SKM-1 (cell line): ENCODE data around the gene DIS3.
"Not testable (repeated sequence)": the region's sequence is repeated elsewhere in the genome, so short reads cannot be mapped to it uniquely, and the experiment has no call there.

Source experiments
- DNase-seq: peaks from one replicate; lab custom pipeline; 2025; ENCODE audit not compliant: unreplicated experiment; lab: John Stamatoyannopoulos, UW

DIS3 gene

DNA sequence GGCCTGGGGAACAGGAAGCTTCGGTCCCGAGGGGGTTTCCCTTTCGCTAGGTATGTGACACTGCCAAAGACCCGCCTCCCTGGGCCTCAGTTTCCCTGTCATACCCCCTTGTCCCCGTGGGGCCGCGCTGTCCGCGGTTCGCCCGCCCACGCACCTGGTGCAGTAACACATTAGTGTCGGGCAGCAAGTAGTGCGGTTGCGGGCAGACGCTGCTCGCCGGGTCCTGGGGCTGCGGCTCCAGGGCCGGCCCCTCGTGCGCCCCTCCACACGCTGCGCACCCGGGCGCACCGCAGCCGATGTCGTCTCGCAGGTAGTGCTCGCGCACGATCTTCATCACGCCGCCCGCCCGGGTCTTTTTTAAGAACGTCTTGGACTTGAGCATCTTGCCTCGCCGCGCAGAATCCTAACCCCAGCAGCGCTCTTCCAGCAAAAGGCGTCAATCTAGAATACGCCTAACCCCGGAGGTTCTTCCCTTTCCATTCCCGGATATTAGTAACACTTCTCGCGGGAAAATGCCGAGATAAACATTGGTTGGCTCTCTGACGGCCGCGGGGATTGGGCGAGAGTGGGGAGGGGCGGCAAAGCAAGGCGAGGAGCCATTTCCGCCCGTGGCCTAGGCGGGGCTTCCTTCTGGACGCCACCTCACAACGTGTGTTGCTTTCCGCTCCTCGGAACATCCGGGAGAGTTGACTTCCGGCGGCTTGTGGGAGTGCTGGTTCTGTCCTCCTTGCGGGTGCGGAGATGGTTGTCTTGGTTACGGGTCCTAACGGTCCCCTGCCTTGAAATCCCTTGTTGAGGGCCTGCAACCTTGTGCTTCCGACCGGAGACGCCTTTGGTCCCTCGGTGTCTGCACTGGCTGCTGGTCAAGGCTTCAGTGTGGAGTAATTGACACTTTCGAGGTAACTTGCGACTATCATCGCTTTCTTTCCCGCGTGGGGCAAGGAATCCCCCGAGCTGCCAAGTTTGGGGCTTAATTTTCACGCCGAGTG is at the start of gene DIS3, which contains the start of gene PIBF1:
TSS of gene DIS3 (minus strand) at position 450 of the 989 bp plus-strand sequence. CDS start at position 382, 68 bp downstream.
TSS of gene PIBF1 (plus strand) at position 683 of the 989 bp plus-strand sequence. CDS start 1,337 bp downstream, outside the sequence.
- DNase-seq: peak; percentile 93

DNA sequence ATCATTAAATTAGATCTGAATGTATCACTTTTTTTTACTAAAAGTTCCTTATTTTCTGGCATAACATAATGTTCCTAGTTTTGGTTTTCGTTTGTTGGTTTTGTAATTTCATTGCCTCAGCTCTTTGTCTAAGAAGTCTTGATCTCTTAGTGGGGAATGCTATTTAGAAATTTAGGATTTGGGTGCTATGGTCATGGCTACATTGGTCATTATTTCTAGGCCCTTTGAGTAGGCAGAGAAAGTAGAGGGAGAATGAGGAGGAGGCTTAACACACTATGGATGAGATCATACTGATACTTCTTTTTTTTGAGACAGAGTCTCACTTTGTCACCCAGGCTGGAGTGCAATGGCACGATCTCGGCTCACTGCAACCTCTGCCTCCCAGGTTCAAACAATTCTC is 42.0 kb upstream of the DIS3 start:
- DNase-seq: no peak

GRCh38 chr13:72823081-72823480 is 41.4 kb upstream of the DIS3 start:
- no peak for DNase-seq

DNA sequence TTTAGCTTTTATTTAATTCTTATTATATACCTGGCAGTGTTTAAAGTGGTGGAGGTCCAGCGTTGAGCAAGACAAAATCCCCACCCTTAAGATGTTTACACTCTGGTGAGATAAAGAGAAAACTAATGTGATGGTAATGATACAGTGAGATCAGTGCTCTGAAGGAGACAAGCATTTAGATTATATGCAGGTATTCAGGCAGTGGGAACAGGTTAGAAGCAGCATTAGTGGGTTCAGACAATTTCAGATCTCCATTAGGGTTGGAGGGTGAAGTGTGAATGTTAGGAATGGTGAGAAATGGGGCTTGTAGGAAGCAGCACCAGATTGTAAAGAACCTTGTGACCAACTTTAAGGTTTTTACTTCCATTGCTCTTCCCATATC is 39.2 kb upstream of the DIS3 start:
- no peak for DNase-seq

GRCh38 chr13:72820156-72820897 is 38.6 kb upstream of the DIS3 start:
- DNase-seq: no peak

DNA sequence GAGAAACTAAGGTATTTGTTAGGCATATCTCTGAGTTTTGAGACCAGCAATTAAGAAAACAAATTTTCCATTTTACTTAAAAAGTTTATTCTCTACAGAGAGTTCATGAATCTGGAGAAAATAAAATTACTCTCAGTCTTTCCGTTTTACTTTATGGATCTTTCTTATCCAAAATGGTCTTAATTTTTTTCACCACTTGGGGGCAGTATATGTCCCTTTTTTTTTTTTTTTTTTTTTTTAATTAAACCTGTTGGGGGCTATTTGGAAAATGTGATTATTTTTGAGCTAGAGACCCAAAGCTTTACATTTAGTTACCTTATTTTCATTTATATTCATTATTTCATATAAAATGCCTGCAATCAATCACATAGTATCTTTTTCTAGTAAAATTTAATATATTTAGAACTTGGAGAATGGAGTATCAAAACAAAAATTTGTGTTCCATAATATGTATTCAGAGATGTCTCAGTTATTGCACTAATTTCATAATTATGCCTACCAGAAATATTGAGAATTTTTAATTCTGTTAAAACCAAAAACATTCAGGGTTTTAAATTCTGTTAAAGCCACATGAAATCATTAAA is 27.3 kb upstream of the DIS3 start:
- DNase-seq: no peak

GRCh38 chr13:72806514-72806913 is 24.8 kb upstream of the DIS3 start:
- not testable (repeated sequence) for DNase-seq

DNA sequence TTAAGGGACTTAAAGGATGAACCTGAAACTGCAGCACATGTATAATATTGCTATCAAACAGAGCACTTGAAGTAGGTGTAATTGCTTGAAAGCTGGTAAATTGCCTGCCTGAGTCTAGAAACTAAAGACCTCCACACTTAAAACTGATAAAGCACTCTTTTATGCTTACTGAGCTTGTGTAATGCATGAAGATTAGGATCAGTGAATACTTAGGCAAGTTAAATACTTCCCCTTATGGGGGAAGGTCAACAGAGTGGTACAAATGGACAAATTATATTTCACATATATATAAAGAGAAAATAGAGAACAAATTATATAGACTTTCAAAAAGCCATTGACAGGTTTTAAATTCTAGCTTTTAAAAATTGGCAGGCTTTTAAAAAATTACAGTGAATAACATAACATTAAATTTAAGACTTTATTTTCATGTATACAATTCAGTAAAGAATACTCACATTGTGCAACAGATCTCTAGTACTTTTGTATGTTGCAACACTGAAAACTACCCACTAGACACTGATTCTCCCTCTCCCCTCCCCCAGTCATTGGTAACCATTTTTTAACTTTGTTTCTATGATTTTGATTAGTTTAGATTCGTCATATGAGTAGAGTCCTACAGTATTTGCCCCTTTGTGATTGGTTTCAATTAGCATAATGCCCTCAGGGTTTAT is 24.1 kb upstream of the DIS3 start:
- DNase-seq: peak; percentile 78

- no peak for DNase-seq
Measured at GRCh38 chr13:72804301-72804700, 22.6 kb upstream of the DIS3 start.

DNA sequence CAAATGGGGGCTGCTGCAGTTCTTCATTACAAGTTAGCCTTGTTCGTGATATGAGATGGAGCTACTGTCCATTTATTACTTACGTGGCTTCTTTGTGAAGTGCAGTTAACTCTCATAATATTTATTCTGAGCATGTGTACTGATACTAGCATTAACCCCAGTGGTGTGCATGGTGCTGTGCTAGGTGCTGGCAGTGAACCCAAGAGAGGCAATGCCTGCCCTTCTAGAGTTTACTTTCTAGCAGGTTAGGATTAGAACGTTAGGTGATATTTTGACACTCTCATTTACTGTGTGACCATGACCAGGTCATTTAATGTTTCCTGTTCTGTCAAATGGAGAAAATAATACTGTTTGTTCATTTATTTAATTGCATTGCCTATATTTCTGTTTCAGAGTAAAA is 17.1 kb upstream of the DIS3 start:
- DNase-seq: no peak

DNA sequence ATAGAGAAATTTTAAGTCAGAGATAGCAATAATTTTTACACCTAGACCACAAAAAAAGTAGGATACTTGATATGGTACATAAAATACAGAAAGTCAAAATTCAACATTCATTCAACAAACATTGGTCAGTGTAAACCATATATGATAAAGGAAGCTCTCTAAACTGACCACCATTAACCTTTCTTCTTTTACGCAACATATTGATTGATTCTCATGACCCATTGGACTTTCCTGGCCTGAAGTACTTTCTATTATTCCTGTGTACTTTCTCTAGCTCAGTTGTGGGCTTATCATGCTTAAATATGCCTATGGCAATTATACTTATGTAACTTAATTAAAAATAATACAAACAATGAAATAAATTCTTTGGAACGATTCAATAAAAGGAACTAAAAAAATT is 10.9 kb upstream of the DIS3 start:
- DNase-seq: no peak

DNA sequence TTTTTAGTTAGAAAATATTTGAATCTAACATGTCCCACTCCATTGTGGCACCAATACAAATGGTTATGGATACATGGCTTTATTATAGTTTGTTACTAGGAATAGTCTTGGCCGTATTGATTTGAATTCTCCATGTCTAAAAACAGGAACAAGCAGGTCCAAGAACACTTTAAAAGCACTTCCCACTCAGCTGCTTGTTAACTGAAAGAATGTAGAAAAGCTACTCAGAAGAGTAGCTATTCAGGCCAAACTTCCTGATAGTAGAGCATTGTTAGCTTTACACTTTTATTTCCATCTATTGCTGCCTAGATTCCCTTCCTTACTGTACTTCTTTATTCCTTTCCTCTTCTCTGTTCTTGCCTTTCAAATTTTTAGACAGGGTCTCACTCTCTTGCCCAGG is 7.1 kb upstream of the DIS3 start:
- DNase-seq: no peak

- DNase-seq: not testable (repeated sequence)
Measured at GRCh38 chr13:72784679-72785078, 3.0 kb upstream of the DIS3 start.

- no peak for DNase-seq
Measured at GRCh38 chr13:72782717-72783116, 1.0 kb upstream of the DIS3 start.

DNA sequence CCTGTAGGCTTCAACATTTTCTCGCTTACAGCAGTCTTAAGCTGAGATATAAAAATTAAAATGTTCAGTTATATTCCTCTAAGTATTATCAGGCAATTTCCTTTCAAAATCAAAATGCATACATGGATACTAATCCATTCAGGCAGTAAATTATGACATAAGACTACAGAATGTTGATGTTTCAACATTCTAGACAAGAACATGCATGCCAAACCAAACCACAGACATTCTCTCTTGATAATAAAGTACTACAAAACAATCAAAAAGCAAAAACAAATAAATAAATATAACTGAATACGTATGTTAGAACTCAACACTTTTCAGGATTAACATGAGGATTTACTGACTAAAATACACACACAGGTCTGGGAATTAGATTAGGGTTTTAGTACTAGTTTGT is 7.7 kb downstream of the DIS3 start:
- DNase-seq: no peak

DNA sequence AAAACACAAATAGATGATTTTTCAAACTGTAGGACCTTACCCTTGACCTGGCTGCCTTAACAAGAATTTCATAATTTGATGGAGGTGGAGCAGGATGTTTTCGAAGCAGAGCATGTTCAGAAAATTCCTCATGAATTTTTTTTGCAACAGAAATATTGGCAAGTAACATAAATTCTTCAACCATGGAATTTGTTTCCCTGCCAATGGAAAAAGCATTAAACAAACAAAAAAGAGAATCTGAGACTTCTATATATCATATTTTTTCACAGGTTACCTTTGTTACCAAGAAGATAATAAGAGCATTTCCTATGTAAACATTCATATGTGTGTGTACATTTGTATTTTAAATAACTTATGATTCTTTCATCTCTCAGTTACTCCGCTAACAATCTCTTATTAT is 18.3 kb downstream of the DIS3 start:
- no peak for DNase-seq

DNA sequence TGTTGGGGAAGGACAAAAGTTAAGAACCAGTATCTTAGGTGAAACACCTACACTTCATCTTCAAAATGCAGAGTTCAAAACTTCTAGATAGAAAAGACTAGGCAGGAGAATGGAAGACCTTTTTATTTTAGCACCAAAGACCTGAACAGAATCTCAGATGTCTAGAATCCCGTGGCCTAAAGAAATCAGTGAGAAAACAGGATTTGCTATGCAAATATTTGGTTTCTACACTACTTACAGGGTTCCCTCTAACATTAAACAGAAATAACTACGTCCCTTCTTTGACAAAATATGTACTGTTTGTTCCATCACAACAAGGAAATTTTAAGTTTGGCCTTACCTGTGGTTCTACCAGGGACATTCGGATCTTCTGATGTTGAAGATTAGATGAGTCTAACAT is 21.5 kb downstream of the DIS3 start:
- DNase-seq: no peak

DNA sequence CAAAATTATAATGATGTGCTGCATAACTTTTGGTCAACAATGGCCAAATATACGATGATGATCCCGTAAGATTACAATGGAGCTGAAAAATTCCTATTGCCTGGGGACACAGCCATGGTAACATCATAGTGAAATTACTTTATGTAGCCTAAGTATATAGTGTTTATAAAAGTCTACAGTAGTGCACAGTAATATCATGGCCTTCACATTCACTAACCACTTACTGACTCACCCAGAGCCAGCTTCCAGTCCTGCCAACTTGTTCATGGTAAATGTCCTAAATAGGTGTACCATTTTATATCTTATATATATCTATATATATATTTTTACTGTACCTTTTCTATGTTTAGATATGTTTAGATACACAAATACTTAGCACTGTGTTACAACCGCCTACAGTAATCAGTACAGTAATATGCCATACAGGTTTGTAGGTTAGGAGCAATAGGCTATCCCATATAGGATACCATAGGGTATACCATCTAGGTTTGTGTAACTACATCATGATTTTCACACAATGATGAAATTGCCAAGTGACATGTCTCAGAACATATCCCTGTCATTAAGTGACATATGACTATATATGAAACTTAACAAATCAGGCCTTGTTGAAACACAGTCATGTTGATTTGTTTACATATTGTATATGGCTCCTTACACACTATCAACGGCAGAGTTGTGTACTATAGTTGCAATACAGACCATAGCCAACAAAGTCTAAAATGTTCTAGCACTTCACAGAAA is 23.7 kb downstream of the DIS3 start:
- no peak for DNase-seq

DNA sequence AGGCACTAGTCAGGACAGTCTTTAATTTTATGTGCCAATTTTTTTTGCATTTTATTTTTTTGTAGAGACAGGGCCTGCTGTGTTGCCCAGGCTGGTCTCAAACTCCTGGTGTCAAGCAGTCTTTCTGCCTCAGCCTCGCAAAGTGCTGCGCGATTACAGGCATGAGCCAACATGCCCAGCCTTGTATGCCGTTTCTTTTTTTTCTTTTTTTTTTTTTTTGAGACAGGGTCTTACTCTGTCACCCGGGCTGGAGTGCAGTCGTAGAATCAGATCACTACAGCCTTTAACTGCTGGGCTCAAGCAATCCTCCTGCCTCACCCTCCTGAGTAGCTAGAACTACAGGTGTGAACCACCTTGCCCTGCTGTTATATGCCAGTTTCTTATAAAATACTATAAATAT is 27.6 kb downstream of the DIS3 start:
- no peak for DNase-seq

DNA sequence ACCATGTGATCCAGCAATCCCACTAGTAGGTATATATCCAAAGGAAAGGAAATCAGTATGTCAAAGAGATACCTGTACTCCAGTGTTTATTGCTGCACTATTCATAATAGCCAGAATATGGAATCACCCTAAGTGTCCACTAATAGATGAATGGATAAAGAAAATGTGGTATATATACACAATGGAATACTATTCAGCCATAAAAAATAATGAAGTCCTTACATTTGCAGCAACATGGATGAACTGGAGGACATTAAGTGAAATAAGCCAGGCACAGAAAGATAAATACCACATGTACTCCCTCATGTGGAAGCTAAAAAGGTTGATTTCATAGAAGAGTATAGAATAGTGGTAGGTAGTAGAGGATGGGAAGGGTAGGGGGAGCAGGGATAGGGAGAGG is 30.5 kb downstream of the DIS3 start:
- no peak for DNase-seq
